ENCODE data around the gene TLCD2. TPM values are rescaled to one million over a fixed set of nuclear protein-coding genes. Genes with fewer than 3 reads are reported as not detected.

TLCD2 gene
- total and polyA plus RNA-seq, 11 donors, result 1.5 to 6.1 (median 2.3) TPM

GRCh38 chr17:1716076-1716911, 6.1 kb upstream of the TLCD2 start:
- H3K36me3 ChIP-seq, result peaks cover 0 to 31% (median 28%) of the 10 kb centered on the region in 9 donors
- DNase-seq, result peak; percentile 100
- intact Hi-C loops (cut with DNase I), result loop anchor here in 4 of 10 donors (2.0 to 10.0 kb wide), 7 partner anchors 31 to 679 kb away; partner anchors contain the start of genes OVCA2 (in 1 of the 4), PRPF8 (in 1 of the 4) and RTN4RL1 (in 1 of the 4)

GRCh38 chr17:1715803-1716075, 5.6 kb upstream of the TLCD2 start:
- TF ChIP-seq POLR2A (IDR thresholded peaks at IDR 0.05) (no peak), CTCF (IDR thresholded peaks at IDR 0.05) (no peak)
- Histone ChIP-seq H3K27me3 (no peaks in the 10 kb centered on the region), H3K9me3 (no peaks in the 10 kb centered on the region), H3K4me3 (peak overlapping the region; percentile 67 to 100 (median 94)), H3K36me3 (peaks cover 0 to 36% (median 32%) of the 10 kb centered on the region in 9 donors), H3K27ac (peak overlapping the region; percentile 96 to 100 (median 100)), H3K4me1 (peaks cover 9 to 64% (median 52%) of the 10 kb centered on the region in 12 donors)
- no peak for DNase-seq
- intact Hi-C loops (cut with DNase I), result loop anchor here in 6 of 10 donors (1.0 to 10.0 kb wide), 10 partner anchors 31 to 679 kb away; partner anchors contain the start of genes PRPF8 (in 3 of the 6), OVCA2 (in 1 of the 6), RILP (in 1 of the 6) and RTN4RL1 (in 1 of the 6)
- WGBS, 4 donors, result 0 to 2% (median 1%) methylated on average over 1 to 22 of the region's 23 CpGs
- ATAC-seq, result no peak

More at GRCh38 chr17:1716076-1716911, 6.1 kb upstream of the TLCD2 start:
- H3K27me3 ChIP-seq, result no peaks in the 10 kb centered on the region
- peak overlapping the region; percentile 82 to 100 (median 94) for H3K4me3 ChIP-seq
- H3K9me3 ChIP-seq, result no peaks in the 10 kb centered on the region
- peak; percentile 71 to 81 (median 78) for ATAC-seq
- H3K4me1 ChIP-seq, result peaks cover 9 to 62% (median 49%) of the 10 kb centered on the region in 12 donors
- WGBS, 4 donors, result 0 to 1% (median 0%) methylated on average over 15 to 70 of the region's 70 CpGs
- TF ChIP-seq CTCF (IDR thresholded peaks at IDR 0.05) (peak in 2 of 12 donors; percentile 5 to 28), POLR2A (IDR thresholded peaks at IDR 0.05) (peak; percentile 99 to 100)
- peak overlapping the region; percentile 96 to 100 (median 100) for H3K27ac ChIP-seq

- 0 to 2% (median 1%) methylated on average over 16 to 32 of the region's 32 CpGs for WGBS, 4 donors
- TF ChIP-seq POLR2A (IDR thresholded peaks at IDR 0.05), result peak; percentile 24 to 80
- no peak for TF ChIP-seq CTCF (IDR thresholded peaks at IDR 0.05)
- Histone ChIP-seq H3K4me3 (peak overlapping the region; percentile 67 to 100 (median 94)), H3K9me3 (no peaks in the 10 kb centered on the region), H3K36me3 (peaks cover 0 to 37% (median 32%) of the 10 kb centered on the region in 9 donors), H3K27me3 (no peaks in the 10 kb centered on the region), H3K27ac (peak overlapping the region; percentile 96 to 100 (median 100)), H3K4me1 (peaks cover 9 to 64% (median 53%) of the 10 kb centered on the region in 12 donors)
- intact Hi-C loops (cut with DNase I), result loop anchor here in 8 of 10 donors (1.0 to 10.0 kb wide), 13 partner anchors 30 to 680 kb away; partner anchors contain the start of genes PRPF8 (in 2 of the 8), OVCA2 (in 1 of the 8), RILP (in 1 of the 8) and RTN4RL1 (in 1 of the 8)
- ATAC-seq, result peak; percentile 39 to 66 (median 61)
- DNase-seq, result peak; percentile 92 to 97 (median 94)
These were observed 5.0 kb upstream of the TLCD2 start for GRCh38 chr17:1714980-1715802.

All from heart left ventricle (tissue), 16 donors.